DMS 273 (cell line): Measurements from ENCODE around the gene AMPD3.
"Not testable (repeated sequence)": the region's sequence is repeated elsewhere in the genome, so short reads cannot be mapped to it uniquely, and the experiment has no call there.

Source experiments
- DNase-seq: peaks from one replicate; lab custom pipeline; 2025; ENCODE audit not compliant: unreplicated experiment; lab: John Stamatoyannopoulos, UW

AMPD3 gene

GRCh38 chr11:10436683-10437082 lies 18.4 kb upstream of the AMPD3 start:
- not testable (repeated sequence) for DNase-seq

DNA sequence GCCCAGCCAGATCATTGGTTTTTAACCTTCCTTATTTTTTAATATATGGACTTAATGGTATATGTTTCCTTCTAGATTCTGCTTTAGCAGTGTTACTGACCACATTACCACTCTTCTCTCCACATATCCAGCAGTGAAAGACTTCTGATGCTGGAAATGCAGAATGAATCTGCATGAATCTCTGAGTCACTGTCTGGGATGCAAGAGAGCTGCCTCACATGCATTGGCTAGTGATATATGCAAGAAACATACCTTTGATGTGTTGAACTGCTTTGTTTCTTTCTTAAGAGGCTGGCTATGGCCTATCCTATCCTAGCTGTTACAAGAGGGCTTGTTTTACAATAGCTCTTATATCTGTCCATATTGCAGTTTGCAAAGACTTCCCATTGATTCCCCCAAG lies 16.6 kb upstream of the AMPD3 start:
- DNase-seq: no peak

GRCh38 chr11:10439351-10439750 lies 15.7 kb upstream of the AMPD3 start:
- DNase-seq: no peak

DNA sequence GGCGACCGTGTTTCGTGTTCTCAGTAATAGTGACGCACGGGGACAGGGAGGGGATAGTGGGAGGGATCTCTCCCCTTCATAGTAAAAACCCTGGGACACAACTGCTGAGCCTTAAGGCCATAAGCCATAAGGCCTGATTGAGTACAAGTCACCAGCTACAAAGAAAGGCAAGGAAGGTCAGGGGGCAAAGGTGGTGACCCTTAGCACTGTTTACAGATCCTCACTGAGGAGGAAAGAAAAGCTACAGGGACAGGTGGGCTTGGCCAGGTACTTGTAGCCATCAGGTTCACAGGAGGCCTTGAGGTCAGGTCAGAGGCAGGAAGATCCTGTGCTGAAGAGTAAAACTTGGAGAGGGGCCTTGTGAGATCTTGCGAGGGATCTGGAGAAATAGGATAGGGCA lies 15.1 kb upstream of the AMPD3 start:
- no peak for DNase-seq

DNA sequence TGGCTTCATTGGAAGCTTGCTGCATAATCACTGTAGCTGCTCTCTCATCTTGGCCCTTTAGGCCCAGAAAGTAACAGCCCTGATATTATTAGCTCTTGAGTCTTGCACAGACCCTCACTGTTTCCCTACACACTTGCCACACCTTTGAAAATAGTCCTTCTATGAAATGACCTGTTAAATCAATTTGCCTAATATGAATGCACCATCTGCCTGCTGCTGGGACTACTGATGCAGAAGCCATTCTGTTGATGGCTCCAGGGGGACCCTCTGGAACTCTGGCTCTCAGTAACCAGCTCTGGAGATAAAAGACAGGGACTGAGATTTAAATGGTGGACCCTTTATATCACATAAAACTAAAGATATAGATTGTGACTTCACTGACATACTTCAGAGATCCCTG lies 14.7 kb upstream of the AMPD3 start:
- DNase-seq: no peak

DNA sequence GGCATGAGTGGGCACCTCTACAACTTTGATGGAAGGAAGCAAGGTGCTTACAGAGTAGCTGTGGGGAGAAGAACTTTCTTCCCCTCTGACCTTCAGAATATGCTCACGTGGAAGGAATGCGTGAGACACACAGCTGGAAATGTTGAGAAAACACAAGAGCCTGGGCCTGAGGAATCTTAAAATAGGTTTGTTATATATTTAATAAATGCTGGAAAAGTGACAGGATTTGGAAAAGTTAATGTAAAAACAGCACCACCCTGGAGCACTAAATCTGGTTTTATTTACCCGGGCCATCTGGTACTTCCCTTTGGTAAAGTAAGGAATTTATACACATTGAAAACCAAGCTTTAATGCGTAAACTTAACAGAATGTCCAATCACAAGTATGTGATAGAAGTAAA lies 14.0 kb upstream of the AMPD3 start:
- no peak for DNase-seq

DNA sequence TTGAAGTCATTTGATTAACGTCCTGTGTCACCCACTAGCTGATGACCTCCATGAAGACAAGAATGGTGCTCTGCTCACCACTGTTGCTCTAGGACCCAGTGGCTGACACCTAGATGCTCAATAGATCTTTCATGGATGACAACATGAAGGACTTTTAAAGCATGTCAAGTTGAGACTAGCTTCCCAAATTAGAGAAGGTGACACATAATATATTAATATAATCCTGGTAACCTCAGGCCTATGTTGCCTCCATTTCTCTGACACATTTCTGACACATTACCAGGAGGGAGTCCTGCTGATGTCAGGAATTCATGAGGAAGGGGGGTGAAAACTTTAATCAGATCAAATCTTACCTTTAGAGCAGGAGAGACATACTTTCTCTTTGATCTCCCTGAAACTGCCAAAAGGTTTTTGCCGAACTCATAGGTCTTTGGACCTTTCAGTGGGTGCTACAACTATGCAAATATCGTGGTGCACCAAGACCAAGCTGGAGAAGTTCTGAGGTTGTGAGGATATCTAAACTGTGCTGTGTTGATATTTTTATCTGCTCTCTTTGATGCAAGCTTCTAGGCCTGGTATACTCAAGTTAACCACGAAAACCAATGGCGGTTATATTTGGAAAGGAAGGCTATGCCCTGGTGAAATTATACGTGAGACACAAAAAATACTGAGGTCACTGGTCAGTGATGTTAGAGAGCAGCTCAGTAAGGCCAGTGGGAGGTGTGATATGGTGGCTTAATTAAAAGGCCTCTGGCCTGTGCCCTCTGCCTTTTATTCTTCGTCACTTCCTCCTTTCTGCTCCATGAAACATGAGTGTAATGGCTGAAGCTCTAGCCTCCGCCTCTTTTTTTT lies 13.2 kb upstream of the AMPD3 start:
- no peak for DNase-seq

DNA sequence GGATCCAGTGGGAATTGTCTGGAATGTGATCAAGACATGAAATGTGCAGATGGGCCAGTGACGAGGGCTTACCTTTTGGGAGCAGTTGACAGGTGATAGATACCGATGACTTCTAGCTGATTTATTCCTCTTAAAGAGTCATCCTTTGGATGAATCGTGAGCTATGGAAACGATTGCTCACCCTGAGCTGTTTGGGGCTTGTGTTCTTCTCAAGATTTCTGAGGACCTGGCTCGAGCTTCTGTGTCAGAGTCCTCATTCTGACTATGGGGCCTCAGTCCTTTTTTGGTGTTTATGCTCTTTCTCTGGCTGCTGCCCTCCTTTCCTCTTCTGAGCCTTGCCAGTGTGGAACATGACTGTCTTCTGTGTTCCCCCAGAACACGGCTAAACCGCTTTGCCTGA lies 11.9 kb upstream of the AMPD3 start:
- no peak for DNase-seq

DNA sequence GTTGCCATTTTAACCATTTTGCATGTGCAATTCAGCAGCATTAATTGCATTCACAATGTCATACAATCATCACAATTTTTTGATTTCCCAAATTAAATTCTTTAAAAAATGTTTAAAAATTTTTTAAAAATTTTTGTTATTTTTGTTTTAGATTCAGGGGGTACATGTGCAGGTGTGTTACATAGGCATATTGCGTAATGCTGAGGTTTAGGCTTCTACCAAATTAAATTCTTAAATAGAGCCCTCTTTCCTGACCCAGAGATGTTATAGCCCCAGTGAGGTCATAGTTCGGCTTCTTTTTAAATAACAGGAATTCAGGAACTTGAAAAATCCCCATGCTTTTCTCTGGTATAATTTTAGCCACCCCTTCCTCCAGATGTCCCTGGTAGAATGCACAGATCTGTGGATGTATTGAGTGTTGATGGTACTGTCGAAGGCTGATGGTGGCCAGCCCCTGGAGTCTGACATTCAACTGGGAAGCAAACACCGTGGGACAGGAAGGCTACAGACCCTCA lies 11.3 kb upstream of the AMPD3 start:
- no peak for DNase-seq

GRCh38 chr11:10444725-10445315 lies 10.2 kb upstream of the AMPD3 start:
- no peak for DNase-seq

GRCh38 chr11:10447445-10447844 lies 7.6 kb upstream of the AMPD3 start:
- DNase-seq: no peak

DNA sequence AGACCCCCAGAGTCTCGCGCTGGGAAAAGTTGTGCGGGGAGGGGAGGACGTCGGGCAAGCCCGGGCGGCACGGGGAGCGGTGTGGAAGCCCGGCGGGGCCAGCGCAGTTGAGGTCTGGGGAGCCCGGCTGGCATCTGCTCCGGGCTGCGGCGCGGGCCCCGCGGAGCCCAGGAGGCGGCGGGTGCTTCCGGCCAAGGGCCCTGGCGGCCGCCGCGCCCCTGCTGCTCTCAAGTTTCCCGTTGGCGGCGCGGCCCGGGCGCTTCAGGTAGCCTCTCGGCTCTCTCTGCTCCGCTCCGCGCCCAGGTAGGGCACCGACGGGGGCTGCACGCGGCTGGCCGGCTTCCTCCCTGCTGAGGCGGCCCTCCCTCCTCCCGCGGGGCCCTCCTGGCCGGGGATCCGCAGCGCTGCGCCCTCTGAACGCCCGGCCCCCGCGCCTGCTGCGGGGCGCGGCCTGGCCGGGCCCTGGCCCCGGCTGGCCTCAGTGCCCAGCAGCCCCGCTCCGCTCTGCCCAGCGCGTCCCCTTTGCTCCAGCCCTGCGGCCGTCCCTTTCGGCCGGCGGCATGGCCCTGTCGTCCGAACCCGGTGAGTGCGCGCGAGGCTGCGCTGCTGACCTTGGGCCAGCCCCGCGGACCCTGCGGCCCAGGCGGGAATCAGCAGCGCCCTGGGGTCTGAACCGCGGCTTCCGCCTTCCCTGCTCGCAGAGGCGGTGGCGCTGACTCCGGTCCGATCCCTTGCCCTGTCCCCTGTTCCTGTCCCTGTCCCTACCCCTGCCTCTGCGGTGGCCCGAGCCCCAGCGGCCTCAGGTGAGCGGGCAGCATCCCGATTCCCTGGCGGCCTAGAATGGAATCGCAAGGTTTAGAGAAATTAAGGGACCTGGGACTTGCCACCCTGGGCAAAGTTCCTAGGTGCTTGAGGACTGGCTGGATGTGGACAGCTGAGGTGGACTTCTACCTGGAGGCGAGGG lies 4.3 kb upstream of the AMPD3 start:
- DNase-seq: peak; percentile 61

DNA sequence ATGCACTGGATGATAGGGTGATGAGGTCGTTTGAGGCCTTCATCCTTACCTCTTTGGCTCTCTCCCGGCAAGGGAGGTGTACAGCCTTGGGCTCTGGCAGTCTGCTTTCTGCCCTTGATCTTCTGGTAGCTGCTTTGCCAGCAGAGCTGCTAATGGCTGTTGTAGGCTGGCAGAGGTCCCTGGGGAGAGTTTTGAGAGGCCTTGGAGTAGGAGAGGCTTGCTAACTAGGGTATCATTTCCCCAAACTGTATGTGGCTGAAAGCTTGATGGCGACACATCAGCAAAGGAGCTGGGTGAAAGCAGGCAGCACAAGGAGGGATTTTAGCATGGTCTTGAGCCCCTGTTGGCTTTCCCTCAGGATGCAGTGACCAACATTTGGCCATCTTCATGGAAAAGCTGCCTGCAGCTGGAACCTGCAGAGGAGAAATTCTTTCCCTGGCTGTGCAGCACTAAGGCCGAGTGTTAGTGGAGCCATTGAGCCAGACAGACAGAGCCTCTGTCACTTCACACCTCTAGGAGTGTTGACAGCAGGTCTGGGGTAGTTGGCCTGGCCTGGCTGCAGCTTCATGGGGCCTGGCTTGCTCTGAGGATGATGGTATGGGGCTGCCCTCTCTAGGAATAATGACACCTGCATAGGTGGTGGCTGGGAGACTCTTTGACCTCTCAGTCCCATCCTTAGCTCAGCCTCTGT lies 3.5 kb upstream of the AMPD3 start:
- DNase-seq: peak; percentile 54

GRCh38 chr11:10452211-10452767 lies 2.8 kb upstream of the AMPD3 start:
- no peak for DNase-seq

GRCh38 chr11:10453261-10453660 lies 1.8 kb upstream of the AMPD3 start:
- DNase-seq: no peak

GRCh38 chr11:10455637-10456487 lies 798 bp downstream of the AMPD3 start:
- peak; percentile 78 for DNase-seq

GRCh38 chr11:10456519-10456918 lies 1.5 kb downstream of the AMPD3 start:
- DNase-seq: peak; percentile 83

DNA sequence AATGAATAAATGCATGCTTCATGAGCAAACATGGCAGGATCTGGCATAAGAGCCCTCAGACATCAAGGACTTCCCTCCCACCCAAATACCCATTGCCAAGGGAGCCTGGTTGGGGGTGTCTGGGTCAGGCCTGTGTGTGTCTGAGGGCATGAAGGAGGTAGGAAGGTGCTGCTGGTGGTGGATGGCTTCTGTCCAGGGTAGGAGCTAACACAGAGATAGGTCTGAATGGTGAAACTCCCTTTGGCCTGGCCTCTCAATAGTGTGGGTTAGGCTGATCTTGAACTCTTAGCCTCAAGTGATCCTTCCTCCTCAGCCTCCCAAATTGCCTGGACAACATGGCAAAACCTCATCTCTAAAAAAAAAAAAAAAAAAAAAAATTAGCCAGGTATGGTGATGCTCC lies 2.8 kb downstream of the AMPD3 start:
- DNase-seq: no peak
